H9 (cell line): ENCODE data around the gene BEX3. TPM values are rescaled to one million over a fixed set of nuclear protein-coding genes. Genes with fewer than 3 reads are reported as not detected.
A peak's percentile ranks its signal among the peaks of the same experiment; 100 is the strongest.

ENCODE experiments used
- DNase-seq: peaks from one replicate; pipeline ENCODE4 v3.0.0-alpha.2; 2017
- H2AFZ ChIP-seq: one replicate; pipeline ENCODE4 v1.6.1; 2013; ENCODE audit warnings: mild to moderate bottlenecking, low read length, control low read depth, moderate library complexity
- H2AK5ac ChIP-seq: 2 replicates; pipeline ENCODE4 v1.6.1; 2013; ENCODE audit warnings: low read length, control low read depth, mixed read lengths; ENCODE audit not compliant: insufficient read length
- H2BK120ac ChIP-seq: one replicate; pipeline ENCODE4 v1.6.1; 2013; ENCODE audit warnings: low read depth, mild to moderate bottlenecking, low read length, control low read depth, inconsistent platforms; ENCODE audit not compliant: poor library complexity, severe bottlenecking
- H2BK12ac ChIP-seq: 2 replicates; pipeline ENCODE4 v1.6.1; 2013; ENCODE audit warnings: low read length, control low read depth, mixed read lengths, low read depth; ENCODE audit not compliant: insufficient read length
- H2BK15ac ChIP-seq: 2 replicates; pipeline ENCODE4 v1.6.1; 2013; ENCODE audit warnings: low read depth, low read length, control low read depth
- H2BK20ac ChIP-seq: one replicate; pipeline ENCODE4 v1.6.1; 2013; ENCODE audit warnings: low read depth, mild to moderate bottlenecking, low read length, control low read depth, inconsistent platforms; ENCODE audit not compliant: poor library complexity, severe bottlenecking
- H2BK5ac ChIP-seq: 2 replicates; pipeline ENCODE4 v1.6.1; 2013; ENCODE audit warnings: low read length, control low read depth, mixed read lengths; ENCODE audit not compliant: insufficient read length
- H3K14ac ChIP-seq: 2 replicates; pipeline ENCODE4 v1.6.1; 2013; ENCODE audit warnings: low read length, control low read depth; ENCODE audit not compliant: insufficient read depth
- H3K18ac ChIP-seq: 2 replicates; pipeline ENCODE4 v1.6.1; 2013; ENCODE audit warnings: low read depth, mild to moderate bottlenecking, mixed read lengths, low read length, control low read depth; ENCODE audit not compliant: insufficient read length
- H3K23ac ChIP-seq: 2 replicates; pipeline ENCODE4 v1.6.1; 2013; ENCODE audit warnings: low read length, control low read depth, mixed read lengths, low read depth; ENCODE audit not compliant: insufficient read length
- H3K23me2 ChIP-seq: 2 replicates; pipeline ENCODE4 v1.6.1; 2013; ENCODE audit warnings: low read depth, mild to moderate bottlenecking, mixed read lengths, low read length, control low read depth; ENCODE audit not compliant: insufficient read length, poor library complexity, severe bottlenecking
- H3K27ac ChIP-seq: 2 replicates; pipeline ENCODE4 v1.5.1; 2013; ENCODE audit warnings: low read length, control low read depth, mixed read lengths, low read depth; ENCODE audit not compliant: insufficient read length
- H3K27me3 ChIP-seq: 2 replicates; pipeline ENCODE4 v1.6.1; 2013; ENCODE audit warnings: low read length, control low read depth, inconsistent platforms; ENCODE audit not compliant: insufficient read depth
- H3K4ac ChIP-seq: 2 replicates; pipeline ENCODE4 v1.6.1; 2013; ENCODE audit warnings: low read depth, mild to moderate bottlenecking, control low read depth, inconsistent platforms, low read length, moderate library complexity
- H3K4me1 ChIP-seq: 2 replicates; pipeline ENCODE4 v1.6.1; 2013; ENCODE audit warnings: low read length, control low read depth, inconsistent platforms; ENCODE audit not compliant: insufficient read depth
- H3K4me2 ChIP-seq: 2 replicates; pipeline ENCODE4 v1.6.1; 2013; ENCODE audit warnings: low read length, control low read depth, mixed read lengths; ENCODE audit not compliant: insufficient read length, insufficient read depth
- H3K56ac ChIP-seq: 2 replicates; pipeline ENCODE4 v1.6.1; 2013; ENCODE audit warnings: low read depth, mild to moderate bottlenecking, mixed read lengths, low read length, control low read depth; ENCODE audit not compliant: insufficient read length
- H3K79me1 ChIP-seq: 2 replicates; pipeline ENCODE4 v1.6.1; 2013; ENCODE audit warnings: low read depth, mild to moderate bottlenecking, moderate library complexity, low read length, control low read depth, inconsistent platforms; ENCODE audit not compliant: insufficient read depth, poor library complexity, severe bottlenecking
- H3K79me2 ChIP-seq: 2 replicates; pipeline ENCODE4 v1.6.1; 2013; ENCODE audit warnings: low read length, control low read depth, inconsistent platforms; ENCODE audit not compliant: insufficient read depth
- H3K9ac ChIP-seq: 2 replicates; pipeline ENCODE4 v1.6.1; 2013; ENCODE audit warnings: low read length, control low read depth, mixed read lengths; ENCODE audit not compliant: insufficient read length; ENCODE audit errors: extremely low read depth
- H3K9me3 ChIP-seq: one replicate; pipeline ENCODE4 v1.6.1; 2013; ENCODE audit warnings: low read depth, low read length, inconsistent platforms; ENCODE audit not compliant: control insufficient read depth
- H3T11ph ChIP-seq: one replicate; pipeline ENCODE4 v1.6.1; 2013; ENCODE audit warnings: mild to moderate bottlenecking, low read length, control low read depth, inconsistent platforms
- H4K20me1 ChIP-seq: one replicate; pipeline ENCODE4 v1.6.1; 2013; ENCODE audit not compliant: control insufficient read depth, insufficient read length, insufficient read depth
- H4K5ac ChIP-seq: 2 replicates; pipeline ENCODE4 v1.6.1; 2013; ENCODE audit warnings: low read depth, mild to moderate bottlenecking, mixed read lengths, low read length, control low read depth; ENCODE audit not compliant: insufficient read length
- H4K8ac ChIP-seq: replicated peaks from 2 replicates; pipeline ENCODE4 v1.6.1; 2013; ENCODE audit warnings: low read length, control low read depth, mixed read lengths, low read depth; ENCODE audit not compliant: insufficient read length
- H4K91ac ChIP-seq: 2 replicates; pipeline ENCODE4 v1.6.1; 2013; ENCODE audit warnings: low read depth, mild to moderate bottlenecking, moderate library complexity, mixed read lengths, low read length, control low read depth; ENCODE audit not compliant: insufficient read length
- H3K27ac Mint-ChIP-seq, 3 experiments: 2 replicates in 2 of 3; 3 replicates in 1 of 3; pipeline ENCODE4 v1.8.0; 2020 to 2021; ENCODE audit warnings: mixed read lengths in 3 of 3, mild to moderate bottlenecking in 1 of 3, moderate library complexity in 1 of 3
- H3K27me3 Mint-ChIP-seq: 2 replicates; pipeline ENCODE4 v1.8.0; 2021; ENCODE audit warnings: low read depth, mild to moderate bottlenecking, moderate library complexity, mixed read lengths
- H3K36me3 Mint-ChIP-seq, 3 experiments: 2 replicates in 2 of 3; 3 replicates in 1 of 3; pipeline ENCODE4 v1.8.0; 2020 to 2021; ENCODE audit warnings: low read depth in 3 of 3, mixed read lengths in 3 of 3; ENCODE audit not compliant: insufficient read depth in 1 of 3
- H3K4me1 Mint-ChIP-seq, 2 experiments: 2 replicates each; pipeline ENCODE4 v1.8.0; 2020; ENCODE audit warnings: mixed read lengths in 2 of 2
- H3K4me3 Mint-ChIP-seq, 2 experiments: 2 replicates in 1 of 2; 3 replicates in 1 of 2; pipeline ENCODE4 v1.8.0; 2020 to 2021; ENCODE audit warnings: mild to moderate bottlenecking in 2 of 2, mixed read lengths in 2 of 2, moderate library complexity in 1 of 2
- H3K9me3 Mint-ChIP-seq, 2 experiments: 2 replicates in 1 of 2; 3 replicates in 1 of 2; pipeline ENCODE4 v1.8.0; 2020; ENCODE audit warnings: mild to moderate bottlenecking in 2 of 2, mixed read lengths in 2 of 2, moderate library complexity in 1 of 2
- WGBS: extraction: QIAGEN DNeasy Blood & Tissue Kit; methylation state at CpG from one replicate; pipeline ENCODE4 v1.1.7; 2013; ENCODE audit warnings: missing lambda C conversion rate, low lambda C conversion rate, mixed read lengths; ENCODE audit not compliant: insufficient read length; ENCODE audit errors: extremely low coverage; 5-methylcytosine and 5-hydroxymethylcytosine counted together
- total RNA-seq: library from RNA; stranded (reverse); gene quantifications from 2 replicates; pipeline ENCODE4 v1.2.1, GENCODE V29; 2021
- TF ChIP-seq, protein P1 (sequence below): fragments of 200-600 bp; sonication (generic); conservative IDR thresholded peaks from 3 replicates; pipeline ENCODE4 v1.8.0; 2021; ENCODE audit warnings: antibody characterized with exemption, mild to moderate bottlenecking

BEX3 gene
- total RNA-seq, 1 experiment from 2014 or later = 305 TPM

GRCh38 chrX:103347682-103348397 lies 28.5 kb upstream of the BEX3 start:
- H2BK15ac ChIP-seq = no peak overlapping the region
- no peak overlapping the region for H2BK120ac ChIP-seq
- Mint-ChIP-seq H3K9me3 (peaks cover 0 to 44% of the 10 kb centered on the region in 2 experiments; a peak in 2 of 5 replicates), H3K36me3 (no peaks in the 10 kb centered on the region), H3K4me3 (peak overlapping the region; percentile 53 to 75), H3K27me3 (peaks cover 5% of the 10 kb centered on the region), H3K4me1 (peaks cover 11 to 13% of the 10 kb centered on the region in 2 experiments; a peak in 3 of 4 replicates), H3K27ac (no peak overlapping the region)
- peak; percentile 65 for DNase-seq
- H2BK20ac ChIP-seq = no peak overlapping the region
- H3K9ac ChIP-seq = no peak overlapping the region
- H3K4me2 ChIP-seq = peak overlapping the region; percentile 47
- no peak overlapping the region for H4K8ac ChIP-seq
- H3K56ac ChIP-seq = no peak overlapping the region
- no peaks in the 10 kb centered on the region for H4K20me1 ChIP-seq
- no CpG with 5 or more reads among the region's 29 CpGs for WGBS
- no peak overlapping the region for H3K14ac ChIP-seq
- H2BK5ac ChIP-seq = no peak overlapping the region
- no peak overlapping the region for H2BK12ac ChIP-seq
- no peaks in the 10 kb centered on the region for H3K79me2 ChIP-seq
- no peak overlapping the region for H2AFZ ChIP-seq
- H4K91ac ChIP-seq = no peak overlapping the region
- no peak overlapping the region for H3K18ac ChIP-seq
- no peaks in the 10 kb centered on the region for H3K79me1 ChIP-seq
- H3K4ac ChIP-seq = no peak overlapping the region
- no peak overlapping the region for H2AK5ac ChIP-seq
- no peaks in the 10 kb centered on the region for H3K23me2 ChIP-seq
- no peak overlapping the region for H3T11ph ChIP-seq
- H3K9me3 ChIP-seq = no peaks in the 10 kb centered on the region
- H3K27ac ChIP-seq = no peak overlapping the region
- H3K27me3 ChIP-seq = no peaks in the 10 kb centered on the region; the same call in 1 of the 2 replicates
- no peak overlapping the region for H4K5ac ChIP-seq
- H3K4me1 ChIP-seq = peaks cover 4% of the 10 kb centered on the region; the same call in 1 of the 2 replicates
- TF ChIP-seq, protein P1, sequence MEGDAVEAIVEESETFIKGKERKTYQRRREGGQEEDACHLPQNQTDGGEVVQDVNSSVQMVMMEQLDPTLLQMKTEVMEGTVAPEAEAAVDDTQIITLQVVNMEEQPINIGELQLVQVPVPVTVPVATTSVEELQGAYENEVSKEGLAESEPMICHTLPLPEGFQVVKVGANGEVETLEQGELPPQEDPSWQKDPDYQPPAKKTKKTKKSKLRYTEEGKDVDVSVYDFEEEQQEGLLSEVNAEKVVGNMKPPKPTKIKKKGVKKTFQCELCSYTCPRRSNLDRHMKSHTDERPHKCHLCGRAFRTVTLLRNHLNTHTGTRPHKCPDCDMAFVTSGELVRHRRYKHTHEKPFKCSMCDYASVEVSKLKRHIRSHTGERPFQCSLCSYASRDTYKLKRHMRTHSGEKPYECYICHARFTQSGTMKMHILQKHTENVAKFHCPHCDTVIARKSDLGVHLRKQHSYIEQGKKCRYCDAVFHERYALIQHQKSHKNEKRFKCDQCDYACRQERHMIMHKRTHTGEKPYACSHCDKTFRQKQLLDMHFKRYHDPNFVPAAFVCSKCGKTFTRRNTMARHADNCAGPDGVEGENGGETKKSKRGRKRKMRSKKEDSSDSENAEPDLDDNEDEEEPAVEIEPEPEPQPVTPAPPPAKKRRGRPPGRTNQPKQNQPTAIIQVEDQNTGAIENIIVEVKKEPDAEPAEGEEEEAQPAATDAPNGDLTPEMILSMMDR = no peak
- H3K23ac ChIP-seq = no peak overlapping the region
